Parathyroid adenoma (tissue), 2 donors: ENCODE results near the gene TCF25.

ENCODE experiments used
- H2AFZ ChIP-seq: fragments of 300-600 bp; sonication (generic); one replicate; pipeline ENCODE4 v1.7.0; 2017; ENCODE audit warnings: antibody characterized with exemption, mild to moderate bottlenecking
- H3K27ac ChIP-seq: fragments of 300-600 bp; sonication (generic); one replicate; pipeline ENCODE4 v1.7.0; 2017
- H3K27me3 ChIP-seq: fragments of 300-600 bp; sonication (generic); one replicate; pipeline ENCODE4 v1.7.0; 2017; ENCODE audit warnings: low read length; ENCODE audit not compliant: control insufficient read depth, insufficient read depth
- H3K36me3 ChIP-seq: fragments of 300-600 bp; sonication (generic); one replicate; pipeline ENCODE4 v1.7.0; 2017; ENCODE audit warnings: low read length; ENCODE audit not compliant: control insufficient read depth, insufficient read depth
- H3K4me1 ChIP-seq: fragments of 300-600 bp; sonication (generic); one replicate; pipeline ENCODE4 v1.7.0; 2017; ENCODE audit warnings: control low read depth
- H3K4me2 ChIP-seq: fragments of 300-600 bp; sonication (generic); one replicate; pipeline ENCODE4 v1.7.0; 2017; ENCODE audit warnings: low read length
- H3K4me3 ChIP-seq: fragments of 300-600 bp; sonication (generic); one replicate; pipeline ENCODE4 v1.7.0; 2017; ENCODE audit warnings: low read depth, low read length
- H3K79me2 ChIP-seq: fragments of 300-600 bp; sonication (generic); one replicate; pipeline ENCODE4 v1.7.0; 2017; ENCODE audit warnings: control low read depth
- H3K9ac ChIP-seq: fragments of 300-600 bp; sonication (generic); one replicate; pipeline ENCODE4 v1.7.0; 2017; ENCODE audit warnings: mild to moderate bottlenecking
- H3K9me3 ChIP-seq: fragments of 300-600 bp; sonication (generic); one replicate; pipeline ENCODE4 v1.7.0; 2017; ENCODE audit warnings: low read length; ENCODE audit not compliant: control insufficient read depth
- TF ChIP-seq, protein P1 (sequence below): fragments of 300-600 bp; sonication (generic); IDR thresholded peaks from one replicate; pipeline ENCODE4 v1.7.0; 2017; ENCODE audit warnings: antibody characterized with exemption, mild to moderate bottlenecking
- donor health status: primary hyperparathyroidism.

Gene TCF25

DNA sequence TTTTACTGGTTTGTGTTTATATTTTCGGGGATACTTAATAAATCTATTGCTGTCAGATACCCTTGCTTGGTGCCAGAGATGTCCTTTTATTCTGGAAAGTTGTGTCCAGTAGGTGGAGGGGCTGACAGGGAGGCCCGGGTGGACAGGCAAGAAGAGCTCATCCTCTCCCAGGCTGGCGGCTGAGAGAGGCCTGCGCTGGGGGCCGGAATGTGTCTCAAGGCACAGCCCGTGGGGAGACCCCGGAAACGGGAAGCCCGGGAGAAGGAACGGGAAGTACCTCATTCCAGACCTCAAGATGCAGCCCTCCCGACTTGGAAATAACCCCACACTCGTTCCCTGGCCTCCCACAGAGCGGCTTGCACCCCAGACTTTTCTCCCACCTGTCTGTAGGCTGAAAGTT lies 62.6 kb downstream of the TCF25 start:
- Histone ChIP-seq H3K27me3 (no peaks in the 10 kb centered on the region), H3K4me2 (no peak overlapping the region), H2AFZ (no peak overlapping the region), H3K9me3 (no peaks in the 10 kb centered on the region), H3K27ac (no peak overlapping the region), H3K79me2 (no peaks in the 10 kb centered on the region), H3K4me3 (no peak overlapping the region), H3K4me1 (no peaks in the 10 kb centered on the region), H3K36me3 (no peaks in the 10 kb centered on the region), H3K9ac (no peak overlapping the region)
- TF ChIP-seq, protein P1, sequence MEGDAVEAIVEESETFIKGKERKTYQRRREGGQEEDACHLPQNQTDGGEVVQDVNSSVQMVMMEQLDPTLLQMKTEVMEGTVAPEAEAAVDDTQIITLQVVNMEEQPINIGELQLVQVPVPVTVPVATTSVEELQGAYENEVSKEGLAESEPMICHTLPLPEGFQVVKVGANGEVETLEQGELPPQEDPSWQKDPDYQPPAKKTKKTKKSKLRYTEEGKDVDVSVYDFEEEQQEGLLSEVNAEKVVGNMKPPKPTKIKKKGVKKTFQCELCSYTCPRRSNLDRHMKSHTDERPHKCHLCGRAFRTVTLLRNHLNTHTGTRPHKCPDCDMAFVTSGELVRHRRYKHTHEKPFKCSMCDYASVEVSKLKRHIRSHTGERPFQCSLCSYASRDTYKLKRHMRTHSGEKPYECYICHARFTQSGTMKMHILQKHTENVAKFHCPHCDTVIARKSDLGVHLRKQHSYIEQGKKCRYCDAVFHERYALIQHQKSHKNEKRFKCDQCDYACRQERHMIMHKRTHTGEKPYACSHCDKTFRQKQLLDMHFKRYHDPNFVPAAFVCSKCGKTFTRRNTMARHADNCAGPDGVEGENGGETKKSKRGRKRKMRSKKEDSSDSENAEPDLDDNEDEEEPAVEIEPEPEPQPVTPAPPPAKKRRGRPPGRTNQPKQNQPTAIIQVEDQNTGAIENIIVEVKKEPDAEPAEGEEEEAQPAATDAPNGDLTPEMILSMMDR, result no peak

DNA sequence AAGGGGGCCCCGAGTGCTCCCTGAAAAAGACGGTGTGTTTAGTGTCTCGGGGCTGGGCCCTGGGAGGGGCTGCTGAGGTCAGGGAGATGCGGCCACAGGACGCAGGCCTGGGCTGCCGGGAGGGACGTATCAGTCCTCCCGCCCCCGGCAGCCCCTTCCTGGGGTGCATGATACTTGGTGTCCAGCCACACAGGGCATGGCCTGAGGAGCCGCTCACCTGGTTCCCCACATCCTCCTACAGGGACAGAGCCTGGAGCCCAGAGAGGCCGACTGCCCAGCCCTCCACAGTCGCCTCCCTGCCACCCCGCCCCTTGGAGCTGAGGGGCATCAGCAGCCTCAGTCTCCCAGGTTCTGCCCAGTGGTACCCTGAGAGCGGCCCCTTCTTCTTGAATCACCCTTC lies 63.1 kb downstream of the TCF25 start:
- H3K27ac ChIP-seq, result no peak overlapping the region
- H2AFZ ChIP-seq, result no peak overlapping the region
- no peaks in the 10 kb centered on the region for H3K27me3 ChIP-seq
- no peaks in the 10 kb centered on the region for H3K79me2 ChIP-seq
- H3K4me2 ChIP-seq, result no peak overlapping the region
- H3K4me3 ChIP-seq, result no peak overlapping the region
- H3K36me3 ChIP-seq, result no peaks in the 10 kb centered on the region
- no peaks in the 10 kb centered on the region for H3K9me3 ChIP-seq
- no peak overlapping the region for H3K9ac ChIP-seq
- TF ChIP-seq, protein P1, result no peak
- no peaks in the 10 kb centered on the region for H3K4me1 ChIP-seq

DNA sequence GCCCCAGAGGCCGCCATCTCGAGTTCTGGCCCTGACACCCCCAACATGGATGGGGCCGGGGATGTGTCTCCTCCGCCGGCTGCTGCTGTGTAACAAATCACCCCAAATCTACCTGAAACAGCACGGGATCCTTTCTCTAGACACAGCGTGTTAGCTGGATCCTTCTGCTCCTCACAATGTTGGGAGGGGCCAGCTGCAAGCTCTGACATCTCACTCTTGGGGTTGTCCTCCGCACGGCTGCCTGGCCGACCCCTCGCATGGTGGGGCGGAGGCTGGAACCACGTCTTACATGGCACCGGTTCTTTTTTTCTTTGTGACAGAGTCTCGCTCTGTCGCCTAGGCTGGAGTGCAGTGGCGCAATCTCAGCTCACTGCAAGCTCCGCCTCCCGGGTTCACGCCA lies 63.6 kb downstream of the TCF25 start:
- TF ChIP-seq, protein P1, result no peak
- H3K36me3 ChIP-seq, result no peaks in the 10 kb centered on the region

DNA sequence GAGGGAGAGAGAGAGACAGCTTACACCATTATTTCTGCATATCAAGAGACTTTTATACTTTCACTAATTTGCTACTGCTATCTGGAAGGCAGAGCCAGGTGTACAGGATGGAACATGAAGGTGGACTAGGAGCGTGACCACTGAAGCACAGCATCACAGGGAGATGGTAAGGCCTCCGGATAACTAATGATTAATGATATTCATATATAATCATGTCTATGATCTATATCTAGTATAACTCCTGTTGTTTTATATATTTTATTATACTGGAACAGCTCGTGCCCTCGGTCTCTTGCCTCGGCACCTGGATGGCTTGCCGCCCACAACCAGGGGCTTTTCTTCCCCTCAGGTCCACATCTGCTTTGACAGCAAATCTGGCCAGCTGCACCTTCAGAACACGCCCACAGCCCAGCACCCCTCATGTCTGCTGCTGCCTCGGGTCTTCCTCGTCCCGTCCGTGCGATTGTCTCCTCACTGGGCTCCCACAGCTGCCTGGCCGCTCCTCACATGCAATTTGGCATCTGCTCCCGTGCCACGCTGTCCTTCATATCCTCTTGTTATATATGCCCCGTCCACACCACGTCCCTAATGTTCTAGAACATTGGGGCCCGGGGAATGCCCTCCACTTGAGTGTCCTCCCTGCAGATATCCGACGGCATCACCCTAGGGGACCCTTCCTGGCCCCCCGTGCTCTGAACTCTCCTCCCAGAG lies 64.9 kb downstream of the TCF25 start:
- Histone ChIP-seq H3K27me3 (no peaks in the 10 kb centered on the region), H3K4me1 (no peaks in the 10 kb centered on the region), H3K9ac (no peak overlapping the region), H3K4me3 (no peak overlapping the region), H3K36me3 (no peaks in the 10 kb centered on the region), H3K9me3 (no peaks in the 10 kb centered on the region), H3K4me2 (no peak overlapping the region), H3K27ac (no peak overlapping the region), H2AFZ (no peak overlapping the region), H3K79me2 (no peaks in the 10 kb centered on the region)
- TF ChIP-seq, protein P1, result no peak

More for the DNA sequence above, 63.6 kb downstream of the TCF25 start:
- Histone ChIP-seq H3K4me2 (no peak overlapping the region), H3K27ac (no peak overlapping the region), H3K9me3 (no peaks in the 10 kb centered on the region), H3K79me2 (no peaks in the 10 kb centered on the region), H3K4me3 (no peak overlapping the region), H3K9ac (no peak overlapping the region), H3K4me1 (no peaks in the 10 kb centered on the region), H2AFZ (no peak overlapping the region), H3K27me3 (no peaks in the 10 kb centered on the region)

DNA sequence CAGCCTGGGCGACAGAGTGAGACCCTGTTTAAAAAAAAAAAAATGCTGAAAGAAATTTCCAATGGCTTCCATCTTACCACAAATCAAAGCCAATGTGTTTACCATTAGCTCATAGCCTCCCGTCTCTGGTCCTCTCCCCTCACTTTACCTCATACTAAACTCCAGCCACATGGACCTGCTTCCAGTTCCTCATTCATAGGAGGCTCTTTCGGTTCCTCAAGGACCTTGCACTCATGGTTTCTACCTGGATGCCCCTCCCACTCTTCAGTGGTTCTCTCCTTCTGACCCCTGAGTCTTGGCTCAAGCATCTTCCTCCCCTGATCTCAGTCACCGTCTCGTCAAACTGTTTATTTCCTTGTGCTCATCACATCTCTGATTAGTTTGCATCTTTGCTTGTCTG lies 71.4 kb downstream of the TCF25 start:
- no peak overlapping the region for H3K27ac ChIP-seq
- H3K9ac ChIP-seq, result no peak overlapping the region
- TF ChIP-seq, protein P1, result no peak
- no peaks in the 10 kb centered on the region for H3K27me3 ChIP-seq
- H3K4me3 ChIP-seq, result no peak overlapping the region
- H3K9me3 ChIP-seq, result no peaks in the 10 kb centered on the region
- no peaks in the 10 kb centered on the region for H3K36me3 ChIP-seq
- no peaks in the 10 kb centered on the region for H3K79me2 ChIP-seq
- H2AFZ ChIP-seq, result no peak overlapping the region
- no peaks in the 10 kb centered on the region for H3K4me1 ChIP-seq
- no peak overlapping the region for H3K4me2 ChIP-seq
